Upper lobe of left lung (tissue), 6 donors: Measurements from ENCODE around the gene AKAP5. TPM values are rescaled to one million over a fixed set of nuclear protein-coding genes. Genes with fewer than 3 reads are reported as not detected.
"Not testable (repeated sequence)": the region's sequence is repeated elsewhere in the genome, so short reads cannot be mapped to it uniquely, and the experiment has no call there.

Source experiments
- ATAC-seq, 2 donors: fragments of 200-7000 bp; cut with Tn5 transposase; one replicate each; pipeline ENCODE4 v1.9.1; 2022; ENCODE audit warnings: mild to moderate bottlenecking in 2 of 2, moderate library complexity in 2 of 2; ENCODE audit not compliant: low FRiP score in 2 of 2
- DNase-seq, 2 donors: peaks; one replicate each; pipeline ENCODE4 v3.0.0-alpha.2; 2019 to 2020
- H3K27ac ChIP-seq, 4 donors: fragments of 200-600 bp; sonication (generic); one replicate each; pipeline ENCODE4 v1.5.1; 2016 to 2019
- H3K27me3 ChIP-seq, 4 donors: fragments of 200-600 bp; sonication (generic); one replicate each; pipeline ENCODE4 v1.5.1; 2017 to 2019
- H3K36me3 ChIP-seq, 4 donors: fragments of 200-600 bp; sonication (generic); one replicate each; pipeline ENCODE4 v1.5.1; 2016 to 2019
- H3K4me1 ChIP-seq, 4 donors: fragments of 200-600 bp; sonication (generic); one replicate each; pipeline ENCODE4 v1.5.1; 2018 to 2019
- H3K4me3 ChIP-seq, 4 donors: fragments of 200-600 bp; sonication (generic); one replicate each; pipeline ENCODE4 v1.5.1; 2017 to 2019; ENCODE audit warnings: mild to moderate bottlenecking in 2 of 4, moderate library complexity in 1 of 4
- H3K9me3 ChIP-seq, 4 donors: fragments of 200-600 bp; sonication (generic); one replicate each; pipeline ENCODE4 v1.5.1; 2018 to 2019
- CTCF ChIP-seq, 6 experiments: fragments of 450-650 bp in 4 of 6; fragments of 200-600 bp in 2 of 6; sonication (generic) in 2 of 6; IDR thresholded peaks; one replicate each; pipeline ENCODE4 v1.5.1; 2016 to 2019; ENCODE audit warnings: antibody characterized with exemption in 6 of 6
- EP300 ChIP-seq, 4 donors: sonication (generic); formaldehyde crosslinking; IDR thresholded peaks; one replicate each; pipeline ENCODE4 v1.5.1; 2017; ENCODE audit warnings: antibody characterized with exemption in 4 of 4, control low read depth in 2 of 4
- POLR2A ChIP-seq, 4 donors: fragments of 450-650 bp; IDR thresholded peaks; one replicate each; pipeline ENCODE4 v1.5.1; 2016 to 2017; ENCODE audit warnings: antibody characterized with exemption in 4 of 4, mild to moderate bottlenecking in 2 of 4
- POLR2AphosphoS5 ChIP-seq, 2 donors: sonication (generic); formaldehyde crosslinking; IDR thresholded peaks; one replicate each; pipeline ENCODE4 v1.5.1; 2017; ENCODE audit warnings: antibody characterized with exemption in 2 of 2
- WGBS, 2 donors: methylation state at CpG; one replicate each; pipeline ENCODE4 v1.1.5; 2017 to 2018; 5-methylcytosine and 5-hydroxymethylcytosine counted together
- total RNA-seq, 6 donors: library from RNA; depleted of rRNA in 4 of 6; stranded (reverse); fragments of >200 nt in 4 of 6; gene quantifications; one replicate each; pipeline versions ENCODE4 v1.1.0 to v1.2.1, GENCODE V29; 2016 to 2021
- donor health status: DM: no; HTN: no; CAD: no; lungs with moderate emphysema.
- donor health status: DM: no; HTN: yes; CAD: no; lungs with severe emphysema.

The AKAP5 gene
- total RNA-seq, 6 donors from 2014 or later = 1.0 to 5.4 (median 2.5) TPM

DNA sequence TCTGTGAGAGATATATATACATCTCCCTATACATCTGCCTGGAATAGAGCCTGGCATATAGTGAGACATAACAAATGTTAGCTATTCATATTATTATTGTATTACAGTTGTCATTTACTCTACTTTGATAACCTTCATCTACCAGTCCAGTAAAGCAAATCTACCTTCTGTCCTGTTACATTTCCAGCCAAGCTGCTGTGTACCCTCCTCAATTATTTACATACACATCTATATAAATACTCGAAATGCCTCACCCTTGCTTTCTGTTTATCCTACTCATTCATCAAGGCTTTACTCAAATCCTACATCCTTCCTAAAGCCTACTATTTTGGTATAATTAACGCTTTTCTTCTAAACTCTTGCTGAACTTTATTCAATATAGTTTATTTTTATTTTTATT lies 48.0 kb downstream of the AKAP5 start:
- no peak for ATAC-seq
- TF ChIP-seq POLR2A (IDR thresholded peaks at IDR 0.05) = no peak
- no peak for TF ChIP-seq EP300 (IDR thresholded peaks at IDR 0.05)
- TF ChIP-seq POLR2AphosphoS5 (IDR thresholded peaks at IDR 0.05) = no peak
- TF ChIP-seq CTCF (IDR thresholded peaks at IDR 0.05) = no peak
- H3K27me3 ChIP-seq = no peaks in the 10 kb centered on the region
- peaks cover 35 to 68% (median 51%) of the 10 kb centered on the region in 4 donors for H3K4me1 ChIP-seq
- no peak for DNase-seq
- no peak overlapping the region for H3K4me3 ChIP-seq
- H3K9me3 ChIP-seq = no peaks in the 10 kb centered on the region
- no peaks in the 10 kb centered on the region for H3K36me3 ChIP-seq
- H3K27ac ChIP-seq = no peak overlapping the region
- WGBS, 2 donors = 80 to 86% methylated on average over 2 of the region's 2 CpGs

DNA sequence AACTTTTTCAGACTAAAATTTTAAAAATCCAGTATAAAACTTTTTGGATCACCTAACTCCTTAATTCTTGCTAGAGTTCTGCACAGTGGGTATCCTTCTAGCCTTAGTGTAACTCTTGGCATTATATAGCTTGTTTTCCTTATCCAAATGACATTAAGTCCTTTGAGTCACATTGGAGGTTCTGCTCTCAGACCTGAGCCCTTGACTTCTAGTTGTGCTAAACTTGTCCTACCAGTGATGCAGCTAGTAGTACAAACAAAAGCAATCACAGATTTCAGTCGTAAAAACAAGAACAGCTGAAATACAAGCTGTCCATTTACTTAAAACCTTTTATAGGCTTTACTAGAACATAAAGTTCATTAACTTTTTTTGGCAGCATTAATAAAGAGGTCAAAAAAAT lies 49.8 kb downstream of the AKAP5 start:
- DNase-seq = no peak
- 57 to 58% methylated on average over 1 of the region's 1 CpG for WGBS, 2 donors
- no peak for TF ChIP-seq CTCF (IDR thresholded peaks at IDR 0.05)
- no peak for TF ChIP-seq POLR2A (IDR thresholded peaks at IDR 0.05)
- TF ChIP-seq POLR2AphosphoS5 (IDR thresholded peaks at IDR 0.05) = no peak
- no peak for TF ChIP-seq EP300 (IDR thresholded peaks at IDR 0.05)
- Histone ChIP-seq H3K4me3 (no peak overlapping the region), H3K36me3 (no peaks in the 10 kb centered on the region), H3K27me3 (no peaks in the 10 kb centered on the region), H3K27ac (no peak overlapping the region), H3K4me1 (peaks cover 31 to 50% (median 39%) of the 10 kb centered on the region in 4 donors), H3K9me3 (no peaks in the 10 kb centered on the region)
- no peak for ATAC-seq

DNA sequence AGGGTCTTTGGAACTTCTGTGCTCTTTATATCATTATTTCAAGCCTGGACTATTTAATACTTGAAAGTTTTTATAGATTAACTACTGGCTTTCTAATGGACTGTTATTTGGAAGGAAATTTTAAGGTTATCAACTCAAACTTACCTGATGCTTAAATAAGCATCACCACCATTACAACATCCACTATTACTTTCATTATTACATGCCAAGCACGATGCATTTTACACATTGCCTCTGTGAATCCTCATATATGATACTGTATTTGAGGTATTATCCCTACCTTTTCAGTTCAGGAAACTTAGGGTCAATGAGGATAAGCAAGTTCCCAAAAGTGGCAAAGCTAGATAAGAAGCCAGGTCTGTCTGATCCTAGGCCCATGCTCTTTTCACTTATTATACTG lies 51.7 kb downstream of the AKAP5 start:
- WGBS, 2 donors = 78 to 85% methylated on average over 1 of the region's 1 CpG
- no peak overlapping the region for H3K27ac ChIP-seq

GRCh38 chr14:64517667-64518066 lies 52.4 kb downstream of the AKAP5 start:
- Histone ChIP-seq H3K4me1 (peaks cover 8 to 24% (median 18%) of the 10 kb centered on the region in 4 donors), H3K36me3 (peaks cover 0 to 13% (median 12%) of the 10 kb centered on the region in 4 donors)
- WGBS, 2 donors = 92% methylated on average over 6 of the region's 6 CpGs
- not testable (repeated sequence) for H3K4me3 ChIP-seq, ATAC-seq, H3K27me3 ChIP-seq, H3K9me3 ChIP-seq, H3K27ac ChIP-seq, DNase-seq

More for the DNA sequence above, 51.7 kb downstream of the AKAP5 start:
- Histone ChIP-seq H3K36me3 (peaks cover 0 to 7% (median 6%) of the 10 kb centered on the region in 4 donors), H3K4me3 (no peak overlapping the region), H3K4me1 (peaks cover 15 to 31% (median 22%) of the 10 kb centered on the region in 4 donors), H3K27me3 (no peaks in the 10 kb centered on the region), H3K9me3 (no peaks in the 10 kb centered on the region)
- TF ChIP-seq EP300 (IDR thresholded peaks at IDR 0.05) = no peak
- no peak for TF ChIP-seq CTCF (IDR thresholded peaks at IDR 0.05)
- no peak for TF ChIP-seq POLR2A (IDR thresholded peaks at IDR 0.05)
- no peak for DNase-seq
- ATAC-seq = no peak

GRCh38 chr14:64518229-64518628 lies 52.9 kb downstream of the AKAP5 start:
- no peak overlapping the region for H3K4me3 ChIP-seq
- H3K27ac ChIP-seq = no peak overlapping the region
- peaks cover 5 to 23% (median 13%) of the 10 kb centered on the region in 4 donors for H3K4me1 ChIP-seq
- 75 to 77% methylated on average over 4 of the region's 4 CpGs for WGBS, 2 donors
- TF ChIP-seq EP300 (IDR thresholded peaks at IDR 0.05) (no peak), CTCF (IDR thresholded peaks at IDR 0.05) (no peak), POLR2A (IDR thresholded peaks at IDR 0.05) (no peak)
- DNase-seq = no peak
- peaks cover 0 to 19% (median 16%) of the 10 kb centered on the region in 4 donors for H3K36me3 ChIP-seq
- no peaks in the 10 kb centered on the region for H3K9me3 ChIP-seq
- ATAC-seq = no peak
- H3K27me3 ChIP-seq = no peaks in the 10 kb centered on the region
